GM12874 (cell line): ENCODE results near the gene TBR1.

Experiments used
- TF ChIP-seq, protein P1 (sequence below): IDR thresholded peaks from 2 replicates; pipeline ENCODE4 v1.5.1; 2011; ENCODE audit warnings: low read depth, mild to moderate bottlenecking, control low read depth, low read length, moderate library complexity; ENCODE audit not compliant: insufficient read depth

The TBR1 gene

DNA sequence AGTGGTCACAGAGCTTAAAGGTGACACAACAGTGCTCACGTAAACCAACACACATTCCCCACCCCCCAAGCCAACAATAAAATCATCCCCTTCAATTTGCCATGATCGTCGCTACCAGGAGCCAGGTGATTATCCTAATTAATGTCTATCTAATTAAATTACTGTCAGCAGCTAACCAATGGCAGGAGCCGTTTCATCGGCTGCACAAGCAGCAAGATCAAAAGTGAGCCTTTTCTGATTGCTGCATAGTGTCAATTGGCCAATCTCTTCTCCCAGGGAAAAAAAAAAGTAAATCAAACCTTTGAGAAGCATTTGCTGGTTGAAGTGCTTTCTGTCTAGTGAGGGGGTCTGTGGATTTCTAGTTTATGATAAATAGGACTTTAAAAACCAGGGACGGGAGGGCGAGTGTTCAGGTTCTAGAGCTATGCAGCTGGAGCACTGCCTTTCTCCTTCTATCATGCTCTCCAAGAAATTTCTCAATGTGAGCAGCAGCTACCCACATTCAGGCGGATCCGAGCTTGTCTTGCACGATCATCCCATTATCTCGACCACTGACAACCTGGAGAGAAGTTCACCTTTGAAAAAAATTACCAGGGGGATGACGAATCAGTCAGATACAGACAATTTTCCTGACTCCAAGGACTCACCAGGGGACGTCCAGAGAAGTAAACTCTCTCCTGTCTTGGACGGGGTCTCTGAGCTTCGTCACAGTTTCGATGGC is at the start of gene TBR1:
TBR1 (plus strand) TSS at position 311 of the 721 bp plus-strand sequence; CDS start at position 425, 114 bp downstream.
- TF ChIP-seq, protein P1, sequence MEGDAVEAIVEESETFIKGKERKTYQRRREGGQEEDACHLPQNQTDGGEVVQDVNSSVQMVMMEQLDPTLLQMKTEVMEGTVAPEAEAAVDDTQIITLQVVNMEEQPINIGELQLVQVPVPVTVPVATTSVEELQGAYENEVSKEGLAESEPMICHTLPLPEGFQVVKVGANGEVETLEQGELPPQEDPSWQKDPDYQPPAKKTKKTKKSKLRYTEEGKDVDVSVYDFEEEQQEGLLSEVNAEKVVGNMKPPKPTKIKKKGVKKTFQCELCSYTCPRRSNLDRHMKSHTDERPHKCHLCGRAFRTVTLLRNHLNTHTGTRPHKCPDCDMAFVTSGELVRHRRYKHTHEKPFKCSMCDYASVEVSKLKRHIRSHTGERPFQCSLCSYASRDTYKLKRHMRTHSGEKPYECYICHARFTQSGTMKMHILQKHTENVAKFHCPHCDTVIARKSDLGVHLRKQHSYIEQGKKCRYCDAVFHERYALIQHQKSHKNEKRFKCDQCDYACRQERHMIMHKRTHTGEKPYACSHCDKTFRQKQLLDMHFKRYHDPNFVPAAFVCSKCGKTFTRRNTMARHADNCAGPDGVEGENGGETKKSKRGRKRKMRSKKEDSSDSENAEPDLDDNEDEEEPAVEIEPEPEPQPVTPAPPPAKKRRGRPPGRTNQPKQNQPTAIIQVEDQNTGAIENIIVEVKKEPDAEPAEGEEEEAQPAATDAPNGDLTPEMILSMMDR, result no peak

DNA sequence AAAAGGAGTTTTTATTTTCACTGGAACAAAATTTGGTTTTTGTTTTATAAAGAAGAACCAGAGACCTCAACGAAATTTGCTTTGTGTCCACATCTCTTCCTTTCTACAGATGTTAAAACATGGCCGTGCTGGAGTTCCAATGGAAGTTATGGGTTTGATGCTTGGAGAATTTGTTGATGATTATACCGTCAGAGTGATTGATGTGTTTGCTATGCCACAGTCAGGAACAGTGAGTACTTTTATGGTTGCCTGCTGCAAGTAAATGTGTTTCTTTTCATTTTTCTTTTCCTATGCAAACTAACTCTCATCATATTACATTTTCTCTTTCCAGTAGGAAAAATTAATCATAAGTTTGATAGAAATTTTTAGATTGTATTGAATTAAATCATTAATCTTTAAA is 48.4 kb upstream of the TBR1 start:
- TF ChIP-seq, protein P1, result no peak

GRCh38 chr2:161369311-161369710 is 46.8 kb upstream of the TBR1 start:
- TF ChIP-seq, protein P1, result no peak

DNA sequence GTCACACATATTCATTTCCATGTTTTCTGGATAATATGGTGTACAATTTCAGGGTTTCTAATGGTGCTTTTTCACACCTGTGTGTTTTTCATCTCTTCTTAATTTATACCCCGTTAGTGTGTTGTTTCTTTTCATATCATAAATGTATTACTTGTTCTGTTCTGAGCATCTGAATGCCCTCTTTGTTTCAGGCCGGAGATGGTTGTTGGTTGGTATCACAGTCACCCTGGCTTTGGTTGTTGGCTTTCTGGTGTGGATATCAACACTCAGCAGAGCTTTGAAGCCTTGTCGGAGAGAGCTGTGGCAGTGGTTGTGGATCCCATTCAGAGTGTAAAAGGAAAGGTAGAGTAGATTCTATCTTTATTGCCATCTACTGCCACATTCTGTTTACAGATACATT is 45.1 kb upstream of the TBR1 start:
- TF ChIP-seq, protein P1, result no peak

DNA sequence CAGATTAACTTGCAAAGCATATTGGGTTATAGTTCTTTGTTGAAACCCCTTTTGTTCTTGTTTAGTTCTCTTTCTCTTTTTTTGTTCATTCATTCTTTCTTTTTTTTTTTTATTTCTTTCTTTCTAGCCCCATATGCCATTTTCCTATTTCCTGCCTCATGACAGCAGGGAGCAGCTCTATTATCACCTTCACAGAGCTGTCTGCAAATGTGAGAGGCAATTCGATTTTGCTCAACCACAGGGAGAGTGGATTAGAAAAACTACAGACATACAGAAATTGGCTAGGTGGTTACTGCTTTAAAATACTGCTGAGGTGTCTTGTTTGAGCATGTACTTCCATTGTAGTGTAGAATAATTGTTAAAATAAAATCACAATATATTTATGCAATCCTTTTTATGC is 44.2 kb upstream of the TBR1 start:
- TF ChIP-seq, protein P1, result no peak

- TF ChIP-seq, protein P1, result no peak
These were observed 42.2 kb upstream of the TBR1 start for GRCh38 chr2:161373942-161374341.

- TF ChIP-seq, protein P1, result no peak
These were observed 41.7 kb upstream of the TBR1 start for GRCh38 chr2:161374446-161374845.
